Fibroblast of skin of left quadriceps (primary cell): ENCODE measurements around the gene PLCG2.
"Not testable (repeated sequence)": the region's sequence is repeated elsewhere in the genome, so short reads cannot be mapped to it uniquely, and the experiment has no call there.

ENCODE experiments used
- DNase-seq, 2 experiments: peaks; one replicate each; pipeline ENCODE4 v3.0.0-alpha.2; 2013; ENCODE audit warnings: low read depth in 2 of 2

Gene PLCG2

DNA sequence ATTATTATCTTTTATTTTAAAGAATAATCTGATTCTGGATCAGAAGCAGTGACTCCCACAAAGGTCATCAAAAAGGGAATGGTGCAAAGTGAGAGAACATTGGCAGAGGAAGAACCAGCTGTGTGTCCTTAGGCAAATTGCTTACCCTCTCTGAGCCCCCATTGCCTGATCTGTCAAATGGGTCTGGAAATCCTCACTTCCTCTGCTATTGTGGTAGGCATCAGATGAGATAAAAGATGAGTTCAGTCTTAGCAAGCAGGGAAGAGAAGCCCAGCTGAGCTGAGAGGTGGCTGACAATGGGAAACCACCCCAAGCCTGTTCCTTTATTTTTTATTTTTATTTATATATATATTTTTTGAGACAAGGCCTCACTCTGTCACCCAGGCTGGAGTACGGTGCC is 24.2 kb upstream of the PLCG2 start:
- no peak for DNase-seq

DNA sequence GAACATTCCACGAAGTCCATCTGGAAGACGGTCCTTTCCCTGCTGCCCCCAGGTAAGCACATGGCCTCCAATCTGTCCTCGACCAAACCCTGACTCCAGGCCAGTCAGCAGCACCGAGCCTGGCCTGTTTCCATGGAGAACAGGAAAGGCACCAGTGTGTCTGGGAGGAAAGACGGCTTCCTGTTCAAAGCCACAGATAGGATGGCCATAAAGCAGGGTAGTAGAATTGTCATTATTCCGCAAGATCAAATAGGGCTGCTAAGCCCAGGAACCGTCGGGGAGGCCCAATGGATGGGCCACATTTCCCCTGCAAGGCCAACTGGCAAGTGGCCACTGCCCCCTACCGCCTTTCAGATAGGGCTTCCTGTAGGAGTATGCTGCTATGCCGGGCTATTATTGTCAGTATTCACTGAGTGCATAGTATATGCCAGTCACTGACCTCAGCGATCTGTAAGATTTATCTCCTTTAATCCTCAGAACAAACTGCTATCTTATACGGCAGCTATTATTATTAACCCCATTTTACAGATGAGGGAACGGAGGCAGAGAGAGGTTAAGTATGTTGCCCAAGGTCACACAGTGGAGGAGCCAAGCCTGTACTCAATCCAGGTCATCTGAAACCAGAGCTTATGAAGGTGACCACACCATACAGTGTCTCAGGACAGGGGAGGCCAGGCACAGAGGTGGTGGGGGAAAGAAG is 23.0 kb upstream of the PLCG2 start:
- DNase-seq, result no peak

DNA sequence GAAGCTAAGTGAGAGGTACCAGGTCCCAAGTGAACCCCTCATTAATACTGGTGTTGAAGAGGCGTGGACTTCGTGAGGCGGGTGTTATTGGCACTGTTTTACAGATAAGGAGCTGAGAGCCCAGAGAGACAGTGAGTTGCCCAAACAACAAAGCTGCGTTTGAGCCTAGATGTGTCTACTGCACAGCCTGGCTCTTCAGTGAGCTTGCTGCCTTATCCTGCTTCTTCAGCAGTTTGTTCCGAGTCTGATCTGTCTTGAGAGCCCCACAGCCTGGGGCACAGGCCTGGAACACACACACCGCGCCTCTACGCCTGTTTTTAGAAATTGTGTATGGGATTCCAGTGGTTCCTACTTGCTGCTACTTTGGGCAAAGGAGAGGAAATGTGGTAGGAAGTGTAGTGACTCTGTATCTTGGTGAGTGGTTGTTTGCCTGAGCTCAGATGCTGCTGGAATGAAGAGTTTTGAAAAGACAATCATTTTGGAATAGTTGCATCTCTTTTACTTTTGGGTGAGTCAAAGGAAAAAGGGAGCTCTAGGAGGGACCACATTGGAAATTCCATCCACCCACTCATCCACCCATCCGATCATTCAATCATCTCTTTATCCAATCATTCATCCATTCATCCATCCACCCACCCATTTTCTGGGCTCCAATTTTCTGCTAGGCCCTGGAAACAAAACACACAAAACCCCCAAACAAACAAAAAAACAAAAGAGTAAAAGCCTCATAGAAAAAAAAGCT is 22.3 kb upstream of the PLCG2 start:
- DNase-seq, result no peak

GRCh38 chr16:81758376-81758775 is 20.7 kb upstream of the PLCG2 start:
- DNase-seq, result no peak

DNA sequence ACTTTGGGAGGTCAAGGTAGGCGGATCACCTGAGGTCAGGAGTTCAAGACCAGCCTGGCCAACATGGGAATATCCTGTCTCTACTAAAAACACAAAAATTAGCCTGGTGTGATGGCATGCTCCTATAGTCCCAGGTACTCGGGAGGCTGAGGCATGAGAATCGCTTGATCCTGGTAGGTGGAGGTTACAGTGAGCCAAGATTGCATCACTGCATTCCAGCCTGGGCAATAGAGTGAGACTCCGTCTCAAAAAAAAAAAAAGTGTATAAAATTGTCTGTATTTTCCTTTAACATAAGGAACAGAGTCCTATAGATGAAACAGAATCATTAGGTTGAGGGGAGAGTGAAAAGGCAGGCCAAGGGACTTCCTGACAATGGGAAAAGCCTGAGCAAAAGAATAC is 16.8 kb upstream of the PLCG2 start:
- not testable (repeated sequence) for DNase-seq

- no peak for DNase-seq
Observed at GRCh38 chr16:81765111-81765919, 13.8 kb upstream of the PLCG2 start.

- DNase-seq, result no peak
Observed at GRCh38 chr16:81765969-81766368, 13.1 kb upstream of the PLCG2 start.

- DNase-seq, result no peak
Observed at GRCh38 chr16:81767987-81768592, 11.0 kb upstream of the PLCG2 start.

GRCh38 chr16:81770008-81770407 is 9.1 kb upstream of the PLCG2 start:
- DNase-seq, result no peak

DNA sequence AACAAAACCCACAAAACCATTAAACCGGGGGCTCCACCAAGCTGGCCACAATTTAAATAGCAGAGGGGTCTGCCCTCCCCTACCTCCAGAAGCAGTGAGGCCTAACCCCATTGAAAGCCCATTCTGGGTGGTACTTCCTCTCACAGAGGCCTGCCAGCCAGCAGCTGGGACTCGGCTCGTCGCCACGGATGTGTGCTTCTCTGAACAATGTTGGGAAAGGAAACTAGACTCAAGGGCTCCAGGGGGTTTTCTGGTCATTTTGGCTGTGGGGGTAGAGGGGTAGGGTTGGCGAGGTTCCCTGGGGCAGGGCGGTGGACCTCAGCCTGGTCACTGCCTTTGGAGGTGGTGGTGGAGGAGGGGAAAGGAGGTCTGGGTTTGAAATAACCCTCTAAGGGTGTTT is 4.7 kb upstream of the PLCG2 start:
- no peak for DNase-seq

DNA sequence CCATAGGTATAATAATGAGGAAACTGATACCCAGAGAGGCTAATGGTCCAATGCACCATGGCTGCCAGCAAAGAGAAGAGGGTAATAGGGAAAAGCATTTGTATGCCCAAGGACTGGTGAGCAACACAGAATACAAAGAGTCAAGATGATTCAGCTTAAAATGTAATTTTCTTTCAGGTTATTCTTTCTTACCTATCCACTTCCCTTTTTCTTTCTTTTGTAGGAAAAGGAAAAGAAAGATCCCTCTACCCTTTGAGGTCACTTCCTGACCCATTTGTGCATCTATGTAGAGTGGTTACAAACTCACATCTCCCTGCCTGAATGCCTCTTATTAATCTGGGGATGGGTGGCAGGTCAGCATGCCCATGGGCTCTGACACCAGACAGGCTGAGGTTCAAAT is 3.5 kb upstream of the PLCG2 start:
- no peak for DNase-seq

- DNase-seq, result no peak
Observed at GRCh38 chr16:81778231-81778630, 860 bp upstream of the PLCG2 start.

GRCh38 chr16:81779536-81780320 is 637 bp downstream of the PLCG2 start:
- no peak for DNase-seq

DNA sequence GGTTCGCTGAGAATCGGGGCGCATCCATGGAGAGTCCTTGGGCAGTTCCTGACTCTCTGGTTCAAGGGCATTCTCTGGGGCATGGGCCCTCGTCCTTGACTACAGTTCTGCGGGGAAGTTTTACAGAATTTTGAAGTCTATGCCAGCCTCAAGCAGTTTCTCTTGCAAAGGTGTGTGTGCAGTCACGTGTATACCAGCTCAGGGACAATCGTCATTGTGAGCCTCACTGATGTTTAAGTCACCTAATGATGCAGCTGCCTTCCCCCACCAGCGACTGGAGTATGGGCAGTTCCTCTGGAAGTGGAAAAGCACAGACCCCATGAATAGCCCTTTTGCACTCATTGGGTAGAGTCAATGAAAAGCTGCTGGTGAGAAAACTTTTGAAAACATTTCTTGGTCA is 1.3 kb downstream of the PLCG2 start:
- no peak for DNase-seq

- DNase-seq, result no peak
Observed at GRCh38 chr16:81782236-81782635, 3.1 kb downstream of the PLCG2 start.

DNA sequence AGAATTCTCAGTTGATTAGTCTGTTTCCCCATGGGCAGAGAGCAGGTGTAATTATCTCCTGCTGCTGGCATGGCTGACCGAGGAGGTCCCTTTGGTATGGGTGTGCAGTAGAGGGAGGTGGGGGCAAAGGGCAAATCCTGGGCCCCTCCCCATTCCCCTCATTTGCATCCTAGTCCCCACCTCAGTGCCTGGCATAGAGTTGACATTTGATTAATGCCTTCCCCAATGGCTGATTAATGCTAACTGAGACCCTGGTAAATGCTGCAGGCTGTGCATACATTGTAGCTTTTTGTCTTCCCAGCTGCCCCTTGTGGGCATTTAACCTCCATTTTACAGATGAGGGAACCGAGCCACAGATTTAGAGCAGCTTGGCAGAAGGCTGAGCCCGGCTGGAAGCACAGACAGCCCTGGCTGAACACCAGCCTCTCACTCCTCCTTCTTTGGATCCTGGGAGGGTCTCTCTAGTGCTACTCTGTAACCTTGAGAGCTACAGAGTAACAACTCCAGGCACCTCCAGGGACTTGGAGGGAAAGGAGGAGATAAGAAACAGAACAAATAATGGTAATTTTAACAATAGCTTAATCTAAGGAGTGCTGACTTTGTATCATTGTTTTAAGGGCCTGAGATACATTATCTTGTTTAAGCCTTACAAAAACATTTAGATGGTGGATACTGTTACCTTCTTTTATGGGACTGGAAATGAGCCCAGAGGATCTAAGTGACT is 5.1 kb downstream of the PLCG2 start:
- DNase-seq, result no peak

DNA sequence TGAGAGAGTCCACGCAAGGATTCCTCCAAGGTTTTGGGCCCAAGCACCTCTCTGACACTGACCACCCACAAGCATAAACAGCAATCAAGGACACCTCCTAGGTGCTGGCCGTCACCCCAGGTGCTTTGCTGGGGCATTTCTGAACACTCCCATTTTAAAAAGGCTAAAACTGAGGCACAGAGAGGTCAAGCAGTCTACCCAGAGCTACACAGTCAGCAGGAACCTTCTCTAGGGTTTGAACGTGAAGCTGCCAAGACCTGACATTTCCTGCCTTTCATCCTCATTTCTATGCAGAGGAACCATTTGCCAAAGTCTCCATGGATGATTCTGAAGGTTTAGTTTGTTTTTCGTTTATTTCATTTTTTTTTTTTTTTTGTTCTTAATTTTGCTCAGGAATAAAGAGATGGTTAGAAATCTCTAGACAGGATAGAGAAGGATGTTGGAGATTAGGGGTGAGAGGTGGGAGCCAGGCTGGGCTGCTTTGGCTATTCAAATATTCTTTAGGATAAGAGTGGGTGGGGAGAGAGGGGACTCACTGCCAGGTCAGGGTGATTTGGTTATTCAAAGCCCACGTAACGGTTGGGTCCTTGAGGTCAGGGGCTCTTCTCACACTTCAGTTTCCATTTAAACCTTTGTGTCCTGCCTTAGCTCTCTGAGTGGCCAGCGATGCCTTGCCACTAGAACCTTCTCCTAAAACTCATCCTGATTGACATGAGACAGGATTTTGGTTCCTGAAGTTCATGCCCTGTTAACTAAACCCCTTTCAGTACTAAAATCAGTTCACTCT is 6.2 kb downstream of the PLCG2 start:
- no peak for DNase-seq

DNA sequence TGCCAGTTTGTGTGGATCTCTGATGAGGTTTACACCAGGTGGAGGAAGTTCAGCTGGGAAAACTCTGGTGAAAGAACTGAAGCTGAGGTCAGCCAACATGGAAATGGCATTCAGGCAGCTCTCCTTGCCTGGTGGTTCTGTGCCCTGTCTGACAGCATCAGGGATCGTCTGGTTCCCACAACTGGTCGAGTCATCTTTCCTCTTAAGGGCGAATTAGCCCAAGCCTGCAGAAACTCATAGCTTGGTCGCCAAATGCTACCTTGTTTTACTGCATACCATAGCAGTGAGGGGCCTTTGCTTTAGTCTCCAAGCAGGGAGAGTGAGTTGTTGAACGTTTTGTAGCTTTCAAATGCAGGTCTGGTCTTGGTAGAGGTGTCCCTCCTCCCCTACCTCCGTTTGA is 7.2 kb downstream of the PLCG2 start:
- no peak for DNase-seq

DNA sequence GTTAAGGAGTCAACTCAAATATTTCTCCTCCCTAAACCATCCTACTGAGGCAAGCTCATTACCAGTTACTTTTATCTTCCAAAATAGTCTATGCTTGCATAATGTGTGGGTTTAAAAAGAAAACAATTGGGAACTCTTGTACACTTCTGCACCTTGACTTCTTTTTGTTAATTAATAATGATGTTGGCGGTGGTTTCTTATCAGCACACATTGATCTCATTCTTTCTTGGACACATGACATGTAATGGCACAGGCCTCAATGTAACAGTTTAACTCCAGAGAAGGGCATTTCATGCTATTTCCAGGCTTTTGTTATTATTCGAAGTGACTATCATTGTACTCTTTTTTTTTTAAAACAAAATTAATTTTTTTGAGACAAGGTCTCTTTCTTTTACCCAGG is 7.8 kb downstream of the PLCG2 start:
- DNase-seq, result no peak

DNA sequence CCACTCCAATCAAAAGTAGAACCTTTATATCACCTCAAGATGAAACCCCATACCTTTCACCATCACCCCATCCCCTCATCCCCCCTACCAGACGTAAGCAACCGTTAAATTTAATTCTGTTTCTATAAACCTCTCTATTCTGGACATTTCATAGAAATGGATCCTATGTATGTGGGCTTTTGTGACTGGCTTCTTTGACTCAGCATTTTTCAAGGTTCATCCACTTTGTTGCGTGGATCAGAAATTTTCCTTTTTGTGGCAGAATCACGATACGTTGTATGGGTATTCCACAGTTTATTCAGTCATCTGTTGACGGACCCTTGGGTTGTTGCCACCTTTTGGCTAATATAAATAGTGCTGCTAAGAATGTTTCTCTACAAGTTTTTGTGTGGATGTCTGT is 8.6 kb downstream of the PLCG2 start:
- DNase-seq, result no peak
